NCI-H2107 (cell line): Measurements from ENCODE around the gene UPK1A.
"Not testable (repeated sequence)": the region's sequence is repeated elsewhere in the genome, so short reads cannot be mapped to it uniquely, and the experiment has no call there.

Experiments used
- DNase-seq: peaks from one replicate; lab custom pipeline; 2025; lab: John Stamatoyannopoulos, UW

UPK1A gene

GRCh38 chr19:35717665-35718344 lies 51.5 kb downstream of the UPK1A start, which contains the start of gene KMT2B:
Gene KMT2B (plus strand): TSS chr19:35718003. CDS start chr19:35718019, 16 bp downstream.
- DNase-seq, result peak; percentile 82

- no peak for DNase-seq
Observed at GRCh38 chr19:35718345-35719041, 52.2 kb downstream of the UPK1A start.

GRCh38 chr19:35719402-35720162 lies 53.3 kb downstream of the UPK1A start:
- DNase-seq, result no peak

GRCh38 chr19:35720163-35720524 lies 53.8 kb downstream of the UPK1A start:
- no peak for DNase-seq

GRCh38 chr19:35720648-35721047 lies 54.3 kb downstream of the UPK1A start:
- no peak for DNase-seq

GRCh38 chr19:35721374-35721773 lies 55.1 kb downstream of the UPK1A start:
- DNase-seq, result no peak

GRCh38 chr19:35722461-35722860 lies 56.1 kb downstream of the UPK1A start:
- no peak for DNase-seq

- DNase-seq, result no peak
Observed at GRCh38 chr19:35722897-35723296, 56.6 kb downstream of the UPK1A start.

GRCh38 chr19:35723671-35724070 lies 57.4 kb downstream of the UPK1A start:
- DNase-seq, result no peak

GRCh38 chr19:35724132-35724531 lies 57.8 kb downstream of the UPK1A start:
- DNase-seq, result not testable (repeated sequence)

GRCh38 chr19:35724560-35724959 lies 58.2 kb downstream of the UPK1A start:
- no peak for DNase-seq

GRCh38 chr19:35725216-35725861 lies 59.0 kb downstream of the UPK1A start:
- no peak for DNase-seq

- DNase-seq, result no peak
Observed at GRCh38 chr19:35727053-35727955, 61.0 kb downstream of the UPK1A start.
